Activated CD8-positive, alpha-beta T cell treated with anti-CD3 and anti-CD28 coated beads, Interleukin-2, amount 10 ng/mL, durations not matched to agents 7 days and 5 days (primary cell): ENCODE data around the gene NRP2. TPM values are rescaled to one million over a fixed set of nuclear protein-coding genes. Genes with fewer than 3 reads are reported as not detected.

Source experiments
- ATAC-seq: fragments of 150-1000 bp; cut with Tn5 transposase; one replicate; pipeline ENCODE4 v1.10.0; 2021; ENCODE audit warnings: moderate library complexity
- CTCF ChIA-PET: fragments of 350-600 bp; sonication (Branson Sonifier 250); formaldehyde crosslinking; loops from one replicate; lab custom pipeline; 2021; ENCODE audit warnings: antibody characterized with exemption; lab: Charles Lee
- POLR2A ChIA-PET: fragments of 350-600 bp; sonication (Branson Sonifier 250); formaldehyde crosslinking; loops from one replicate; lab custom pipeline; 2021; ENCODE audit warnings: antibody characterized with exemption; lab: Charles Lee
- DNase-seq: peaks from one replicate; pipeline ENCODE4 v3.0.0-alpha.2; 2020
- H3K27ac Mint-ChIP-seq: one replicate; pipeline ENCODE4 v1.8.0; 2021; ENCODE audit warnings: mild to moderate bottlenecking, mixed read lengths
- H3K27me3 Mint-ChIP-seq: one replicate; pipeline ENCODE4 v1.8.0; 2021; ENCODE audit warnings: low read depth, mixed read lengths
- H3K36me3 Mint-ChIP-seq: one replicate; pipeline ENCODE4 v1.8.0; 2021; ENCODE audit warnings: low read depth, mixed read lengths
- H3K4me1 Mint-ChIP-seq: one replicate; pipeline ENCODE4 v1.8.0; 2021; ENCODE audit warnings: low read depth, mixed read lengths
- H3K4me3 Mint-ChIP-seq: one replicate; pipeline ENCODE4 v1.8.0; 2021; ENCODE audit warnings: mild to moderate bottlenecking, mixed read lengths
- H3K9me3 Mint-ChIP-seq: one replicate; pipeline ENCODE4 v1.8.0; 2022; ENCODE audit warnings: mixed read lengths; ENCODE audit not compliant: insufficient read depth
- total RNA-seq, 2 experiments: library from RNA; stranded (reverse); gene quantifications; one replicate each; pipeline ENCODE4 v1.2.3, GENCODE V29; 2021

Gene NRP2
- total RNA-seq, 2 experiments from 2014 or later, result 4.0 to 4.2 TPM

- H3K27me3 Mint-ChIP-seq, result peaks cover 13% of the 10 kb centered on the region
- H3K4me3 Mint-ChIP-seq, result no peak overlapping the region
- H3K27ac Mint-ChIP-seq, result no peak overlapping the region
- DNase-seq (no peak), ATAC-seq (no peak)
- H3K9me3 Mint-ChIP-seq, result no peaks in the 10 kb centered on the region
- H3K36me3 Mint-ChIP-seq, result no peaks in the 10 kb centered on the region
- no peaks in the 10 kb centered on the region for H3K4me1 Mint-ChIP-seq
- CTCF ChIA-PET, result no interaction called here
- POLR2A ChIA-PET, result no interaction called here
These were observed 153.6 kb downstream of the NRP2 start for GRCh38 chr2:205835923-205836322.

- Mint-ChIP-seq H3K4me3 (no peak overlapping the region), H3K9me3 (no peaks in the 10 kb centered on the region), H3K27ac (no peak overlapping the region), H3K36me3 (no peaks in the 10 kb centered on the region), H3K27me3 (peaks cover 13% of the 10 kb centered on the region), H3K4me1 (no peaks in the 10 kb centered on the region)
- ChIA-PET POLR2A (no interaction called here), CTCF (no interaction called here)
- no peak for ATAC-seq
- DNase-seq, result no peak
These were observed 154.3 kb downstream of the NRP2 start for GRCh38 chr2:205836477-205837221.

- no peak overlapping the region for H3K4me3 Mint-ChIP-seq
- H3K36me3 Mint-ChIP-seq, result no peaks in the 10 kb centered on the region
- DNase-seq (no peak), ATAC-seq (no peak)
- ChIA-PET POLR2A (no interaction called here), CTCF (no interaction called here)
- H3K27me3 Mint-ChIP-seq, result peaks cover 11% of the 10 kb centered on the region
- no peak overlapping the region for H3K27ac Mint-ChIP-seq
- no peaks in the 10 kb centered on the region for H3K9me3 Mint-ChIP-seq
- H3K4me1 Mint-ChIP-seq, result no peaks in the 10 kb centered on the region
These were observed 155.4 kb downstream of the NRP2 start for GRCh38 chr2:205837663-205838062.

GRCh38 chr2:205845446-205845845 is 163.1 kb downstream of the NRP2 start:
- ChIA-PET CTCF (interaction anchor here (0.6 kb wide), 1 partner anchor 11 kb away, joined by 4 read pairs; no protein-coding TSS in a partner anchor), POLR2A (no interaction called here)
- ATAC-seq (no peak), DNase-seq (no peak)
- Mint-ChIP-seq H3K27ac (no peak overlapping the region), H3K9me3 (no peaks in the 10 kb centered on the region), H3K36me3 (no peaks in the 10 kb centered on the region), H3K27me3 (no peaks in the 10 kb centered on the region), H3K4me3 (no peak overlapping the region), H3K4me1 (no peaks in the 10 kb centered on the region)
